GM06990 (cell line): ENCODE measurements around the gene FHAD1.
"Not testable (repeated sequence)": the region's sequence is repeated elsewhere in the genome, so short reads cannot be mapped to it uniquely, and the experiment has no call there.

Source experiments
- DNase-seq: peaks from one replicate; pipeline ENCODE4 v3.0.0-alpha.2; 2011; ENCODE audit not compliant: insufficient read length; ENCODE audit errors: extremely low read depth
- H3K27me3 ChIP-seq: replicated peaks from 2 replicates; pipeline ENCODE4 v1.6.0; 2011; ENCODE audit warnings: low read length; ENCODE audit not compliant: control insufficient read depth, insufficient read depth
- H3K36me3 ChIP-seq: 2 replicates; pipeline ENCODE4 v1.5.1; 2011; ENCODE audit warnings: low read length; ENCODE audit not compliant: control insufficient read depth, insufficient read depth
- H3K4me3 ChIP-seq: replicated peaks from 2 replicates; pipeline ENCODE4 v1.5.1; 2011; ENCODE audit warnings: low read depth, mild to moderate bottlenecking, control low read depth, low read length
- TF ChIP-seq, protein P1 (sequence below): IDR thresholded peaks from 2 replicates; pipeline ENCODE4 v1.5.1; 2011; ENCODE audit warnings: low read length, control low read depth, mild to moderate bottlenecking, inconsistent platforms; ENCODE audit not compliant: insufficient read depth, poor library complexity, severe bottlenecking

Gene FHAD1

GRCh38 chr1:15425521-15425920 is 178.5 kb downstream of the FHAD1 start:
- H3K36me3 ChIP-seq = peaks cover 16% of the 10 kb centered on the region
- DNase-seq = no peak
- TF ChIP-seq, protein P1, sequence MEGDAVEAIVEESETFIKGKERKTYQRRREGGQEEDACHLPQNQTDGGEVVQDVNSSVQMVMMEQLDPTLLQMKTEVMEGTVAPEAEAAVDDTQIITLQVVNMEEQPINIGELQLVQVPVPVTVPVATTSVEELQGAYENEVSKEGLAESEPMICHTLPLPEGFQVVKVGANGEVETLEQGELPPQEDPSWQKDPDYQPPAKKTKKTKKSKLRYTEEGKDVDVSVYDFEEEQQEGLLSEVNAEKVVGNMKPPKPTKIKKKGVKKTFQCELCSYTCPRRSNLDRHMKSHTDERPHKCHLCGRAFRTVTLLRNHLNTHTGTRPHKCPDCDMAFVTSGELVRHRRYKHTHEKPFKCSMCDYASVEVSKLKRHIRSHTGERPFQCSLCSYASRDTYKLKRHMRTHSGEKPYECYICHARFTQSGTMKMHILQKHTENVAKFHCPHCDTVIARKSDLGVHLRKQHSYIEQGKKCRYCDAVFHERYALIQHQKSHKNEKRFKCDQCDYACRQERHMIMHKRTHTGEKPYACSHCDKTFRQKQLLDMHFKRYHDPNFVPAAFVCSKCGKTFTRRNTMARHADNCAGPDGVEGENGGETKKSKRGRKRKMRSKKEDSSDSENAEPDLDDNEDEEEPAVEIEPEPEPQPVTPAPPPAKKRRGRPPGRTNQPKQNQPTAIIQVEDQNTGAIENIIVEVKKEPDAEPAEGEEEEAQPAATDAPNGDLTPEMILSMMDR = no peak
- H3K4me3 ChIP-seq = no peak overlapping the region
- H3K27me3 ChIP-seq = no peaks in the 10 kb centered on the region

DNA sequence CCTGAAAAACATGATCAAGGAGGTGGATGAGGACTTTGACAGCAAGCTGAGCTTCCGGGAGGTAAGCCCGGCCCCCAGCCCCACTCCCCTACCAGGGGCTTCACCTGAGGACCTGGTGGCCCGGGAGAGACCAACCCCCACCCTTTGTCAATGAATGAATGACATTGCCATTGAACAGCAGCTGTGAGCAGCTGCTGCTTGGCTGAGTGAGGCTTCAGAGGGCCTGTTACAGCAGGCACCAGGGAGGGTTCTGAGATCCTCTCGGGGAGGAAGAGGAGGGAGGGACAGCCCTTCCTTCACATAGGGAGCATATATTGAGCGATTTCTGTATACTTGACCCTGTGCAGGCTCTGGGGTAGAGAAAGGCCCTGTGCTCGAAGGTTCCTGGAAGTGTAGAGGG is 178.9 kb downstream of the FHAD1 start:
- H3K36me3 ChIP-seq = peaks cover 18% of the 10 kb centered on the region
- no peak for DNase-seq
- no peak overlapping the region for H3K4me3 ChIP-seq
- H3K27me3 ChIP-seq = no peaks in the 10 kb centered on the region
- TF ChIP-seq, protein P1 = no peak

- TF ChIP-seq, protein P1 = no peak
- DNase-seq = no peak
- Histone ChIP-seq H3K36me3 (peaks cover 15% of the 10 kb centered on the region), H3K4me3 (no peak overlapping the region), H3K27me3 (no peaks in the 10 kb centered on the region)
These were observed 179.7 kb downstream of the FHAD1 start for GRCh38 chr1:15426492-15427279.

DNA sequence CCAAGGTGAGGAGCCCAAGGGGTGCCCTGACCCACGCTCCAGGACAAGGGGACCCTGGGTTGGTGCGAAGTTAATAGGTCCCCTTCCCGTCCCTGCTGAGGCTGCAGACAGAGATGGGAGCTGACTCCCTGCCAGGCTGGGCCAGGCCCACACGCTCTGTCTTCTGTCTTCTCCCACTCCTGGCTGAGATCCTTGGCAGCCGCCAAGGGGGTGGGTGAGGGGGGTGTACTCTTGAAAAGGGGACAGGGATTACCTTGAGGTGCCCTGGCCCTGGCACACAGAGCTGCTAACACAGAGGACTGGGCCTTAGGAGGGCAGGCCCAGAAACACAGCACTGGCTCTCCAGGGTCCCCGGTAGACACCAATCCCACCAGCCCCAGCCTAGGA is 180.2 kb downstream of the FHAD1 start:
- DNase-seq = no peak
- no peaks in the 10 kb centered on the region for H3K27me3 ChIP-seq
- TF ChIP-seq, protein P1 = no peak
- H3K4me3 ChIP-seq = no peak overlapping the region
- peaks cover 15% of the 10 kb centered on the region for H3K36me3 ChIP-seq

DNA sequence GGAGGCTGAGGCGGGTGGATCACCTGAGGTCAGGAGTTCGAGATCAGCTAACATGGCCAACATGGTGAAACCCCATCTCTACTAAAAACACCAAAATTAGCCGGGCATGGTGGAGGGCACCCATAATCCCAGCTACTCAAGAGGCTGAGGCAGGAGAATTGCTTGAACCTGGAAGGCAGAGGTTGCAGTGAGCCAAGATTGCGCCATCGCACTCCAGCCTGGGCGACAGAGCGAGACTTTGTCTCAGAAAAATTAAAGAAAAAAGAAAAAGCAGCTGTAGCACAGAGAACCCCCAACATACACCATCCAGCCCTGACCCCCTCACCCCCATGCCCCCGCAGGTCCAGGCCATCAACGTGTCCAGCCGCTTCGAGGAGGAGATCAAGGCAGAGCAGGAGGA is 181.2 kb downstream of the FHAD1 start:
- H3K4me3 ChIP-seq, H3K27me3 ChIP-seq, DNase-seq: not testable (repeated sequence)
- H3K36me3 ChIP-seq = peaks cover 15% of the 10 kb centered on the region

DNA sequence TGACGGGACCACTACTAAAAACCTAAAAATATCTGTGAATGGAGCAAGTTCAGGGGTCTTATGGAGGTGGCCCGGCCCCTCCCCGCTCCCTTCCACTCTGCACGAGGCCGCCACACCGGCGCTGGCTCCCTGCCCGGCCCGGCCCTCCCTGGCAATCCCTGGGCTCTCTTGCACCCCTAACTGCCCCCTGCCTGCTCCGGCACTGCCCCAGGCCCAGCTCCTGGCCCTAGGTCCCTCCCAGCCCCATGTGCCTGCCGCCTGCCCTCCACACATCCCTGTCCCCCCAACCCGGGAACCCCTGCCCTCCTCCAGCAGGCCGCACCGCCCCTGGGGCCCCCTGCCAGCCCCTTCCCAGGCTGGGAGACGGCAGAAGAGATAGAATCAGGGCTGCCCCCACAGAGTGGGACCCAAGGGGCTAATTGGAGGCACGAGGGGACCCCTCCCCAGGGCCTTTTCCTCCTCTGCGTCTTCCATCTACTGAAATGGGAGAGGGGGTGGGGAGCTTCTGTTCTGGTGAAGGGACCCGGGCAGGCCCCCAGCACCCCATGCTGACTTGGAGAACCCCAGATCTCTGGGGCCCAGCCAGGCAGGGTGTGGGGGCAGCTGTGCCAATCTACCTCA is 181.9 kb downstream of the FHAD1 start:
- no peak for DNase-seq
- Histone ChIP-seq H3K36me3 (peaks cover 15% of the 10 kb centered on the region), H3K27me3 (no peaks in the 10 kb centered on the region), H3K4me3 (no peak overlapping the region)
- TF ChIP-seq, protein P1 = no peak
